NCI-H774 (cell line): ENCODE data around the gene MUC13.

Source experiments
- DNase-seq: peaks from one replicate; lab custom pipeline; 2025; lab: John Stamatoyannopoulos, UW

Gene MUC13

DNA sequence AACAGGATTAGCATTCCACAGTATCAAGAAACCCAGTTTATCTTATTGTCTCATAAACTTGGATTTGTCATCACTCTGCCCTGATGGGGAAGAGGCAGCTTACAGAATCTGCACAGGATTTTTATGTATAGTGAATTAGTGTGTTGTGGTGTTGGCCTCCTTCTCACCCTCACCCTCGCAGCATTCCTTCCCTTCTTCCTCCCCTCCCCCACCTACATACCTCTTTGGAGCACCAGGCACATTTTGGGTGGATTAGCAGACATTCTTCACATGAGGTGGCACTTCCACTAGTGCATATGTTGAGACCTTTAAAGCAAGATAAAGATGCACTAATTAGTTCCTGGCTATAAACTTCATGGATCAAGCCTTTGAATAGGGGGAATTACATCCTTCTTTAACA is 61.3 kb downstream of the MUC13 start:
- DNase-seq = no peak

DNA sequence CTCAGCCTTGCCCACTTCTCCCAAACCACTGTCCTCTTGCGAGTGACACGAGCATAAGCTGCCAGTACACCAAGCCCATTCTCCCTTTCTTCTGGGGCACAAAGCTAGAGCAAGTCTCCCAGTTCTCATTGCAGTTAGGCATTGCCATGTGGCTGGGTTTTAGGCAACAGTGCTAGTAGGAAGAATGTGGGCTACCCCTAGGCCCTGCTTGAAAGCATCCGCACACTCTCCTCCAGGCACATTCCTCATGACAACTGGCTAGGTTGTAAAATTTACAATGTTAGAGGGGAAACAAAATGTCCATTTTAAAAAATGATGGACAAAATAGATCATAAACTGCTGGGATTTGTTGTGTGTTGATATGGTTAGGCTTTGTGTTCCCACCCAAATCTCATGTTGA is 67.0 kb downstream of the MUC13 start:
- no peak for DNase-seq

DNA sequence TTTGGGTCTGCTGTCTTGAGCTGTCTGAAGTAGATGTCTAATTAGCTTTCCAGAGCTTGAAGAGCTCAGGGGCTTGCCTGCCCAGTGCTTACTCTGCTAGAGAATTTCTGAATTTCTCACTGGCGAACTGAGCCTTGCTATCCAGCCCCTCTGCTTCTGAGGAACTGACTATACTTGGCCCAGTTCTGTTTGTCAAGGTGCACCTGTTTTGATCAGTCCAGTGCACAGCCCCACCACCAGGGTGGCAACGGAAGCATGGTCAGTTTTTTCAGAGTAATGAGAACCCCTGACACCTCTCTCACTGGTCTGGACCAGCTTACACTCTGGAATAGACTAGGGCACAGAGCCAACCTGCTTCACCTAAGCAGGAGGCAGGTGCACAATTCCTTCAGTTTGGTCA is 72.5 kb downstream of the MUC13 start:
- DNase-seq = no peak

DNA sequence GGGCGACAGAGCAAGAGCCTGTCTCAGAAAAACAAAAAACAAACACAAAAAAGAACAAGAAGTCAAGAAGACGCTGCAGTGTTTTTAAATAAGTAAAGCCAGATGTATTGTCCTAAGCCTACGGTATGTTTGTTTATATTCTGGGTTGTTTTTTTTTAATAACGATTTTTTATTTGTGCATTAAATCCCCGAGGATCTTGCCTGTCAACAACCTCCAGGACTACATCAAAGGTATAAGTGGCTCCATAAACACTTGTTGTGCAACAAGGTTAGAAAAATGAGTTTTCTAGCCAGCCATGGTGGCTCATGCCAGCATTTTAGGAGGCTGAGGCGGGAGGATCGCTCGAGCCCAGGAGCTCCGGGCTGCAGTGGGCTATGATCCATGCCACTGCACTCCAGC is 73.5 kb downstream of the MUC13 start:
- no peak for DNase-seq

DNA sequence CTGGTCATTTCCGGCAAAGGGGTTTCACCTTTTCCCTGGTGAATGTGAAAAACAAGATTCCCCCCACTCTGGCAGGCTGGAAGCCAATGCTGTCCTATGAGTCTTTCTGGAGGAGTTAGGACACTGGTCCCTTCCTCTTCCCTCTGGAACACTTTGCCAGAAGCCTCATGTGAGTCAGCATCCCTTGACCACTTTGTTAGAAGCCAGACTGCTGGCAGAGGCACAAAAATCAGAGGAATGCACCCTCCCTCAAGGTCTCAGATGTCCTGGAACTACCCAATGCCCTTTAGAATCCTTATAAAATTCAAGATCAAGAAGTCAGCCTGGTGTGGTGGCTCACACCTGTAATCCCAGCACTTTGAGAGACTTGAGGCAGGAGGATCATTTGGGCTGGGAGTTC is 74.0 kb downstream of the MUC13 start:
- no peak for DNase-seq

DNA sequence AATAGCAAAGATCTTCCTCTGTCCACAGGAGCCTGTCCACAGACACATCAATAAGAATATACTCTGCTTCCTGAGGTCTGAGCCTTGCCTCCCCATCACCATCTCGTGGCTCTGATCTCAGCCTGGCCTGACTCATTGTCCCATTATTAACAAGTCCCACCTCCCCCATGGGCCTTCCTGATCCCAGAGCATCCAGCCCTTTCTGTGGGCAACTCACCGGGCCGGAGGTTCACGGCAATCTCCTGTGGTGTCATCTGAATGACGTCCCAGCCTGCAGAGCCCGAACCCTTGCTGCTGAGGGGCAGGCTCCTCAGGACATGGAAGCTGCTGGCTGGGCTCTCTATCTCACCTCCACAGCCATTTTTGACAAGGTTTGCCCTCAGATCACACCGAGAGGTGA is 75.5 kb downstream of the MUC13 start:
- DNase-seq = no peak

DNA sequence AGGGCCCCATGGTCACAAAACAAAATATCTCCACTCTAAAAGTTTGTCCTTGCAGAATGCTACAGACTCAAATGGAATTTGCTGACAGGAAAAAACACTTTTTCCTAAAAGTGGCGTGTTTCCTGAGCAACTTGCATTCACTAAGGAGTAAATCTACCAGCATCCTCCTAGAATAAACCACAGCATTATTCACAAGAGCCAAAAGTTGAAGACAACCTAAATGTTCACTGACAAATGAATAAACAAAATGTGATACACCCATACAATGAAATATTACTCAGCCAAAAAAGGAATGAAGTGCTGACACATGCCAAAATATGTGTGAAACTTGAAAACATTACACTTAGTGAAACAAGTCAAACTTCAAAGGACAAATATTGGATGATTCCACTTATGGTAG is 76.3 kb downstream of the MUC13 start:
- DNase-seq = no peak

DNA sequence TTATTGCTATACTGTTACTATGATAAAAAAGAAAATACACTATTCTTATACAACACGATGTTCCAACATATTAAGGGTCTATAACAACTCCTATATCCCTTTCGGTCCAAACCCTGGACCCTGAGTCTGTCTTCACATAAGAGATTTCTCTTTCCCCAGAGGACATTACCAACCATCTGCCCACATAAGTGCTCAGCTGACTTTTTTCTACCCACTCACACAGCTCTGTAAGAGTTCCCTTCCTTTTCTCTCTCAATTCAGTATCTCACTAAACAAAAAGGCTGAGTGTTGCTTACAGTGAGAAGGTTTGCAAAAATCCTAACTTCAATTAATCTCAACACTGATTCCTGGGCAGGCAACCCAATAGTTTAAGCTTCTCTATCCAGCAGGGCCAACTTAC is 77.9 kb downstream of the MUC13 start:
- DNase-seq = no peak
